A204.1 (cell line): ENCODE results near the gene CYTH2.
"Not testable (repeated sequence)": the region's sequence is repeated elsewhere in the genome, so short reads cannot be mapped to it uniquely, and the experiment has no call there.

Experiments used
- FAIRE-seq: peaks from 2 replicates; lab custom pipeline; 2012; peaks lifted over from hg19 to GRCh38; lab: Jason Lieb, UNC

The CYTH2 gene

DNA sequence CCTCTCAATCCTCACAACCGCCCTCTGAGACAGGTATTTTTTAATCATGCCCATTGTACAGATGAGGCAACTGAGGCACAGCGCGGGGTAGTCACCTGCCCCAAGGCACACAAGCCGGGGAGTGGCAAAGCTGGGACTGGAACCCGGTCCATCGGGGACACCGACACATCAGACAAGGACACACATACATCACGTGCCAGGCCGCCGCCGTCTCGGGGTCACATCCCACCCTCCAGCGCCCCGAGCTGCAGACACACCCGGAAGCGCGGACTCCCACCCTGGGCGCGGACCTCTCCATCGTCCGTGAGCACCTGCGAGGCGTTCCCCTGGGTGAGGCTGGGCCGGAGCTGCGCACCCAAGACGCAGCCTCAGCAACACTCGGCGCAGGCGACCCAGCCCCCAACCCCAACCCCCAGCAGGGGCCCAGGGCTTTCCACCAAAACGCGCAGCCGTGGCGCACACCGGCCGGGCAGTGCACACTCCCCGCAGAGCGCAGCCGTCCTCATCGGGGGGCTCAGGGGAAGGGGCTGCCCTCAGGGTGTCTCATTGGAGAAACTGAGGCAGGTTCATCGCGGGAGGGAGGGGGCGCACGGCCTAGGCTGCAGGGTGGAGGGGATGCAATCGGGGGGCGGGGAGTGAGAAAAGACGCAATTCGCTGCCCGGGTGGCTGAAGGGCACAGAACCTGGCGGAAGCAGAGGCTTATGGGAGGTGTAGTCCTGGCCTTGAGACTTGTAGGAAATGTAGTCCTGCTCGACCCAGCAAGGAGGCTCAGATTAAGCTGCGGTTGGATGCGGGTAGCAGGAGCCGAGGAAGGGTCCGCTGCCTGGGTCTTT lies 44.3 kb downstream of the CYTH2 start:
- no peak for FAIRE-seq

DNA sequence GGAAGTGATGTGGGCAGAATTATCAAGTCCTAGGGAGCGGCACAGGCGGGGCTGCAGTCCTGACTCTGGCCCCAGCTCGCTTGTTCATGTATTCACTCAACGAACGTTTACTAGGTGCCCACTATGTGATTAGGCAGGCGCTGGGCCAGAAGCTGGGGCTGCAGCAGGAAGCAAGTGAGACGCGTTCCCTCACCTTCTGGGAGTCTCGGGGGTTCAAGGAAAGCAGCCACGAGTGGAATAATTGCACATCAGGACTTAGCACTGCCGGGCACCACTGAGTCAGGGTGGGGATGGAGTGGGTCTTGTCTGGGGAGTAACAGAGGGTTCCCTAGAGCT lies 44.9 kb downstream of the CYTH2 start:
- FAIRE-seq = no peak

- no peak for FAIRE-seq
Measured at GRCh38 chr19:48516536-48516935, 47.4 kb downstream of the CYTH2 start.

- no peak for FAIRE-seq
Measured at GRCh38 chr19:48518207-48518606, 49.0 kb downstream of the CYTH2 start.

DNA sequence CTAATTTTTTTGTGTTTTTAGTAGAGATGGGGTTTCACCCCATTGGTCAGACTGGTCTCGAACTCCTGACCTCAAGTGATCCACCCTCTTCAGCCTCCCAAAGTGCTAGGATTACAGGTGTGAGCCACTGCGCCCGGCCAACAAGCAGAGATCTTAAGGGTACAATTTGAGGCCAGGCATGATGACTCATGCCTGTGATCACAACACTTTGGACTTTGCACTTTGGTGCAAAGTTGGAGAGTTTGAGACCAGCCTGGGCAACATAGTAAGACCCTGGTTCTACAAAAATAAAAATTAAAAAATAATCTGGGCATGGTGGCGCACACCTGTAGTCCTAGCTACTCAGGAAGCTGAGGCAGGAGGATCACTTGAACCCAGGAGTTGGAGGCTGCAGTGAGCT lies 50.3 kb downstream of the CYTH2 start:
- not testable (repeated sequence) for FAIRE-seq

DNA sequence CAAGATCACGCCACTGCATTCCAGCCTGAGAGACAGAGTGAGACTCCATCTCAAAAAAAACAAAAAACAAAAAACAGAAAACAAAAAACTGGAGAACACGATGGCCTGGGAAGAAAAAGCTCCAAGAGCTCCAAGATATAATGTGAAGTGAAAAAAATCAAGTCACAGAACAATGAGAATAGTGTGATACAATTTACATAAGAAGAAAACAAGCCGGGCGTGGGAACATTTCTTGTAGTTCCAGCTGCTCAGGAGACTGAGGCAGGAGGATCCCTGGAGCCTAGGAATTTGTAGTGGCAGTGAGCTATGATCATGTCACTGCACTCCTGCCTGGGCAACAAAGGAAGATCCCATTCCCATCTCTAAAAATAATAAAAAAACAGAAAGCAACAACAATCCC lies 51.0 kb downstream of the CYTH2 start:
- no peak for FAIRE-seq

GRCh38 chr19:48524221-48524620 lies 55.1 kb downstream of the CYTH2 start:
- FAIRE-seq = no peak

- no peak for FAIRE-seq
Measured at GRCh38 chr19:48524732-48525131, 55.6 kb downstream of the CYTH2 start.

DNA sequence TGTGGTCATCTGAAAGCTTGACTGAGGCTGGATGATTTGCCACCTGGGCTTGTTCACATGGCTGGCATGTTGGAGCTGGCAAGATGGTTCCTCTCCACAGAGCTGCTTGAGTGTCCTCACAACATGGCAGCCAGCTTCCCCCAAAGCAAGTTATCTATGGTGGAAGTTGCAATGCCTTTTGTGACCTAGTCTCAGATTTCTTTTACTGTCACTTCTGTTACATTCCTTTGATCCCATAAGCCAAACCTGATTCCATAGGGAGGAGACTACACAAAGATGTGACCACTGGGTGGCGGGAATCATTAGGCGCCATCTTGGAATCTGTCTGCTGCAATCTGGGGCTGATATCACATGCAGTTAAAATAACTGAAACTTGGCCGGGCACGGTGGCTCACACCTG lies 60.0 kb downstream of the CYTH2 start:
- FAIRE-seq = no peak

DNA sequence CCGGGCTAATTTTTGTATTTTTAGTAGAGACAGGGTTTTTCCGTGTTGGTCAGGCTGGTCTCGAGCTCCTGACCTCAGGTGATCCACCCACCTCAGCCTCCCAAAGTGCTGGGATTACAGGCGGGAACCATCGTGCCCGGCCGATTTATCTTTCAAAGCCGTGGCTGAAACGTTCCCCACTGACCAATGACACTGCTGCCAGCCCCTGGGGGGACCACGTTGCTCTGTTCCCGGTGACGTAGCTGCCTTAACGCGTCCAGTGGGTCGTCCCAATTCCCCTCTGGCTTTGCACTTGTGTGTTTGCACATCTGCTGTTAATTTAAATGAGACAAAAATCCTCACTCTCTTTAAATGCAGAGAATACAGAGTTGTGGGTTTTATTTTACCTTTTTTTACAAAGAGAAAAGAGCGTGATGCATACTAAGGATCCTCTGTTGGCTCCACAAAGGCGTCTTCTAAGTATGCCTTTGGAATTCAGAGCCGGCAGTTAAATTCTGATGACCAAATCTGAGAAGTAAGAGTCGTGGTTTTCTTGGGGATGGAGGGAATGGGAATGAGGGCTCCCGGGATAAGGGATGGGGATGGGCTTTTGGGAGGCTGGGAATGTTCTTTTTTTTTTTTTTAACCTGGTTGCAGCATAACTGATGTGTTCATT lies 61.0 kb downstream of the CYTH2 start:
- FAIRE-seq = no peak

- FAIRE-seq = no peak
Measured at GRCh38 chr19:48530770-48531169, 61.6 kb downstream of the CYTH2 start.
